Activated CD4-positive, alpha-beta T cell treated with anti-CD3 and anti-CD28 coated beads, Interleukin-2, Interleukin-4, amounts not matched to agents 100 ng/mL and 50 ng/mL, durations not matched to agents 16 hours and 8 hours (primary cell): Measurements from ENCODE around the gene RMND5A.

Source experiments
- DNase-seq: peaks from one replicate; pipeline ENCODE4 v3.0.0-alpha.2; 2020; ENCODE audit warnings: low spot score

Gene RMND5A

GRCh38 chr2:86765310-86765695, 45.2 kb downstream of the RMND5A start:
- no peak for DNase-seq

GRCh38 chr2:86768189-86768949, 48.3 kb downstream of the RMND5A start:
- no peak for DNase-seq

GRCh38 chr2:86769838-86770237, 49.7 kb downstream of the RMND5A start:
- no peak for DNase-seq

GRCh38 chr2:86770816-86771301, 50.8 kb downstream of the RMND5A start:
- no peak for DNase-seq

- no peak for DNase-seq
These were observed 52.5 kb downstream of the RMND5A start for GRCh38 chr2:86772611-86773010.

- no peak for DNase-seq
These were observed 54.8 kb downstream of the RMND5A start for GRCh38 chr2:86774862-86775261.

GRCh38 chr2:86775338-86775737, 55.2 kb downstream of the RMND5A start:
- no peak for DNase-seq

- no peak for DNase-seq
These were observed 56.4 kb downstream of the RMND5A start for GRCh38 chr2:86776532-86776931.

- no peak for DNase-seq
These were observed 58.9 kb downstream of the RMND5A start for GRCh38 chr2:86778957-86779356.

- no peak for DNase-seq
These were observed 59.9 kb downstream of the RMND5A start for GRCh38 chr2:86779971-86780370.

GRCh38 chr2:86781363-86781762, 61.3 kb downstream of the RMND5A start:
- no peak for DNase-seq

- no peak for DNase-seq
These were observed 62.7 kb downstream of the RMND5A start for GRCh38 chr2:86782748-86783147.

GRCh38 chr2:86783615-86784339, 63.7 kb downstream of the RMND5A start:
- DNase-seq = no peak

GRCh38 chr2:86785456-86785855, 65.4 kb downstream of the RMND5A start:
- DNase-seq = no peak

- DNase-seq = no peak
These were observed 66.0 kb downstream of the RMND5A start for GRCh38 chr2:86786001-86786536.

- no peak for DNase-seq
These were observed 67.6 kb downstream of the RMND5A start for GRCh38 chr2:86787736-86788135.

GRCh38 chr2:86788165-86788564, 68.1 kb downstream of the RMND5A start:
- no peak for DNase-seq

GRCh38 chr2:86788881-86789686, 69.0 kb downstream of the RMND5A start:
- no peak for DNase-seq

GRCh38 chr2:86789687-86790133, 69.6 kb downstream of the RMND5A start:
- no peak for DNase-seq

GRCh38 chr2:86790134-86790675, 70.1 kb downstream of the RMND5A start:
- no peak for DNase-seq

- DNase-seq = no peak
These were observed 70.8 kb downstream of the RMND5A start, which contains the start of gene CD8A for GRCh38 chr2:86790676-86791572. TSS of gene CD8A (minus strand) at chr2:86790913. CDS start at chr2:86790825, 88 bp downstream.
